Fibroblast of lung (primary cell): ENCODE data around the gene ATXN1.

ENCODE experiments used
- CTCF ChIP-seq, 2 donors: IDR thresholded peaks in 1 of 2; conservative IDR thresholded peaks in 1 of 2; 1 replicate in 1 of 2; 2 replicates in 1 of 2; pipeline ENCODE4 v1.5.1; 2011 to 2012; ENCODE audit warnings: low read length in 2 of 2, control low read depth in 1 of 2, inconsistent platforms in 1 of 2, low read depth in 1 of 2, mild to moderate bottlenecking in 1 of 2
- EZH2 ChIP-seq: IDR thresholded peaks from 2 replicates; pipeline ENCODE4 v1.5.1; 2012; ENCODE audit warnings: low read length, control low read depth, mild to moderate bottlenecking; ENCODE audit errors: missing control alignments

- no peak for TF ChIP-seq CTCF (conservative IDR thresholded peaks at IDR 0.05 in 1 of 2, IDR thresholded peaks at IDR 0.05 in 1 of 2; ENCODE audit: low read depth in 1 of 2, low read length in 2 of 2)
- no peak for TF ChIP-seq EZH2
These were observed 32.0 kb downstream of the ATXN1 start for GRCh38 chr6:16729183-16729691.
